Upper lobe of left lung (tissue), 6 donors: ENCODE data around the gene MOSMO. TPM values are rescaled to one million over a fixed set of nuclear protein-coding genes. Genes with fewer than 3 reads are reported as not detected.

Experiments used
- ATAC-seq, 2 donors: fragments of 200-7000 bp; cut with Tn5 transposase; one replicate each; pipeline ENCODE4 v1.9.1; 2022; ENCODE audit warnings: mild to moderate bottlenecking in 2 of 2, moderate library complexity in 2 of 2; ENCODE audit not compliant: low FRiP score in 2 of 2
- DNase-seq, 2 donors: peaks; one replicate each; pipeline ENCODE4 v3.0.0-alpha.2; 2019 to 2020
- H3K27ac ChIP-seq, 4 donors: fragments of 200-600 bp; sonication (generic); one replicate each; pipeline ENCODE4 v1.5.1; 2016 to 2019
- H3K27me3 ChIP-seq, 4 donors: fragments of 200-600 bp; sonication (generic); one replicate each; pipeline ENCODE4 v1.5.1; 2017 to 2019
- H3K36me3 ChIP-seq, 4 donors: fragments of 200-600 bp; sonication (generic); one replicate each; pipeline ENCODE4 v1.5.1; 2016 to 2019
- H3K4me1 ChIP-seq, 4 donors: fragments of 200-600 bp; sonication (generic); one replicate each; pipeline ENCODE4 v1.5.1; 2018 to 2019
- H3K4me3 ChIP-seq, 4 donors: fragments of 200-600 bp; sonication (generic); one replicate each; pipeline ENCODE4 v1.5.1; 2017 to 2019; ENCODE audit warnings: mild to moderate bottlenecking in 2 of 4, moderate library complexity in 1 of 4
- H3K9me3 ChIP-seq, 4 donors: fragments of 200-600 bp; sonication (generic); one replicate each; pipeline ENCODE4 v1.5.1; 2018 to 2019
- CTCF ChIP-seq, 6 experiments: fragments of 450-650 bp in 4 of 6; fragments of 200-600 bp in 2 of 6; sonication (generic) in 2 of 6; IDR thresholded peaks; one replicate each; pipeline ENCODE4 v1.5.1; 2016 to 2019; ENCODE audit warnings: antibody characterized with exemption in 6 of 6
- EP300 ChIP-seq, 4 donors: sonication (generic); formaldehyde crosslinking; IDR thresholded peaks; one replicate each; pipeline ENCODE4 v1.5.1; 2017; ENCODE audit warnings: antibody characterized with exemption in 4 of 4, control low read depth in 2 of 4
- POLR2A ChIP-seq, 4 donors: fragments of 450-650 bp; IDR thresholded peaks; one replicate each; pipeline ENCODE4 v1.5.1; 2016 to 2017; ENCODE audit warnings: antibody characterized with exemption in 4 of 4, mild to moderate bottlenecking in 2 of 4
- POLR2AphosphoS5 ChIP-seq, 2 donors: sonication (generic); formaldehyde crosslinking; IDR thresholded peaks; one replicate each; pipeline ENCODE4 v1.5.1; 2017; ENCODE audit warnings: antibody characterized with exemption in 2 of 2
- WGBS, 2 donors: methylation state at CpG; one replicate each; pipeline ENCODE4 v1.1.5; 2017 to 2018; 5-methylcytosine and 5-hydroxymethylcytosine counted together
- total RNA-seq, 6 donors: library from RNA; depleted of rRNA in 4 of 6; stranded (reverse); fragments of >200 nt in 4 of 6; gene quantifications; one replicate each; pipeline versions ENCODE4 v1.1.0 to v1.2.1, GENCODE V29; 2016 to 2021
- donor health status: DM: no; HTN: no; CAD: no; lungs with moderate emphysema.
- donor health status: DM: no; HTN: yes; CAD: no; lungs with severe emphysema.

MOSMO gene
- total RNA-seq, 6 donors from 2014 or later, result 10.8 to 24.6 (median 15.9) TPM

DNA sequence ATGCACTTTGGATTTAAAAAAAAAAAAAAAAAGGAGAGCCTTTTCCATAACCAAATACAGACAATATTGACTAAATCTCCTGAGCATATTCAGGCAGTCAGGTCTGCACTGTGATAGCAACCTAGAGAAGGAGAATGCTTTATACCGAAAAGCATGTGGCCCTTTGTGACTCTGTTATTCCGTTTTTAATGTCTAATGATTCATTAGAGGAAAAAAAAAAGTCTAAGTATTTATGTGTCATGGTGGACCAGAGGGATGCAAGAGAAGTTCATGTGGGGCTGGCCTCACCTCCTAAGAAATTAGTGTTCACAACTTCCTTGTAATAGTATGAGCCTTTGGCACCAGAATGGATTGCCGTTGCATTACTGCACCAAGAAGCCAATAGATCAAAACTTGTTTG is 73.1 kb downstream of the MOSMO start:
- WGBS, 2 donors, result 93 to 94% methylated on average over 3 of the region's 3 CpGs
- ATAC-seq (no peak), DNase-seq (no peak)
- H3K4me3 ChIP-seq, result no peak overlapping the region
- H3K9me3 ChIP-seq, result no peaks in the 10 kb centered on the region
- no peak overlapping the region for H3K27ac ChIP-seq
- H3K36me3 ChIP-seq, result peaks cover 0 to 18% (median 0%) of the 10 kb centered on the region in 4 donors
- no peaks in the 10 kb centered on the region for H3K4me1 ChIP-seq
- no peaks in the 10 kb centered on the region for H3K27me3 ChIP-seq
- TF ChIP-seq POLR2A (IDR thresholded peaks at IDR 0.05), result no peak
- TF ChIP-seq EP300 (IDR thresholded peaks at IDR 0.05), result no peak
- TF ChIP-seq CTCF (IDR thresholded peaks at IDR 0.05), result no peak

DNA sequence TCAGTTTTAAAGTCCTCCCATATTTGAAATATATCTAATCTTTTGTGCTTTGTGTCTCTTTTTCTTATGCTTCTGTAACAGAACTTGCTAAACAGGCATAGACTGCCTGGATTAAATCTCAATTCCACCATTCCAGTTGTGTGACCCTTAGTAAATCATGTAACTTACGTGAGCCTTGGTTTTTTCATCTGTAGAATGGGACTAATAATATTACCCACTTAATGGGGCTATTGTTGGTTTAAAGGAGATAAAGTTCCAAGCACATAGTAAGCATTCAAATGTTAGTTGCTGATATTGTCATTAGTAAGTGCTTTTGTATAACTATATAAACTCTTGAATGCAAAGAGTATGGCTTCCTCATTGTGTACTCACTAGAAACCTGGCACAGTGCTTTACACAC is 78.5 kb downstream of the MOSMO start:
- no peak overlapping the region for H3K27ac ChIP-seq
- H3K4me3 ChIP-seq, result no peak overlapping the region
- ATAC-seq, result no peak
- no peaks in the 10 kb centered on the region for H3K9me3 ChIP-seq
- WGBS, 2 donors, result 100% methylated on average over 1 of the region's 1 CpG
- TF ChIP-seq POLR2A (IDR thresholded peaks at IDR 0.05), result no peak
- no peak for TF ChIP-seq POLR2AphosphoS5 (IDR thresholded peaks at IDR 0.05)
- no peak for TF ChIP-seq CTCF (IDR thresholded peaks at IDR 0.05)
- no peak for TF ChIP-seq EP300 (IDR thresholded peaks at IDR 0.05)
- no peaks in the 10 kb centered on the region for H3K27me3 ChIP-seq
- H3K36me3 ChIP-seq, result peaks cover 0 to 3% (median 0%) of the 10 kb centered on the region in 4 donors
- DNase-seq, result no peak
- no peaks in the 10 kb centered on the region for H3K4me1 ChIP-seq

GRCh38 chr16:22088642-22089041 is 80.7 kb downstream of the MOSMO start:
- Histone ChIP-seq H3K27me3 (no peaks in the 10 kb centered on the region), H3K27ac (no peak overlapping the region), H3K9me3 (no peaks in the 10 kb centered on the region), H3K36me3 (peaks cover 0 to 3% (median 0%) of the 10 kb centered on the region in 4 donors), H3K4me1 (no peaks in the 10 kb centered on the region), H3K4me3 (no peak overlapping the region)
- TF ChIP-seq CTCF (IDR thresholded peaks at IDR 0.05) (no peak), EP300 (IDR thresholded peaks at IDR 0.05) (no peak), POLR2AphosphoS5 (IDR thresholded peaks at IDR 0.05) (no peak), POLR2A (IDR thresholded peaks at IDR 0.05) (no peak)
- ATAC-seq, result no peak
- DNase-seq, result no peak
- WGBS, 2 donors, result 85 to 96% methylated on average over 1 of the region's 1 CpG

DNA sequence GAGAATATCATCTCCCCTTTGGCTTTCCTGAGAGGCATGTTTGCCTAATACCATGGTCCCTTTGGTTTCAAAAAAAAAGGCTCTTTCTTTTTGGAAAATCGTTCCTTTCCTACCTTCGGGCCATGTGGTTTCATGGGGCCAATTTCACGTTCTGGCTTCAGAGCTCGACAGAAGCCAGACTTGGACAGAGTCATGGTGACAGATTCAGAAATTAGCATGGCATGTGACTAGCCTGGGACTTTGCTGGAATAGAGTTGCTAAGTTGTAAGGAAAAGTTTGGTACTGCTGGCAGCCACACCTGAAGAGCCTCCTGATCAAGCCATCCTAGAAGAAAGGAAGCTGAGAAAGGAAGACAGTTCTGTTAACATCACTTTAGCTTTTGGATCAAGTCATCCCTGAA is 82.0 kb downstream of the MOSMO start:
- WGBS, 2 donors, result 92 to 94% methylated on average over 4 of the region's 4 CpGs
- TF ChIP-seq POLR2AphosphoS5 (IDR thresholded peaks at IDR 0.05) (no peak), EP300 (IDR thresholded peaks at IDR 0.05) (no peak), CTCF (IDR thresholded peaks at IDR 0.05) (no peak), POLR2A (IDR thresholded peaks at IDR 0.05) (no peak)
- ATAC-seq, result no peak
- DNase-seq, result no peak
- H3K4me1 ChIP-seq, result no peaks in the 10 kb centered on the region
- no peak overlapping the region for H3K4me3 ChIP-seq
- no peak overlapping the region for H3K27ac ChIP-seq
- H3K9me3 ChIP-seq, result no peaks in the 10 kb centered on the region
- H3K36me3 ChIP-seq, result peaks cover 0 to 2% (median 0%) of the 10 kb centered on the region in 4 donors
- H3K27me3 ChIP-seq, result no peaks in the 10 kb centered on the region

GRCh38 chr16:22091721-22092120 is 83.8 kb downstream of the MOSMO start:
- no peak for ATAC-seq
- Histone ChIP-seq H3K27me3 (no peaks in the 10 kb centered on the region), H3K27ac (no peak overlapping the region), H3K4me3 (no peak overlapping the region), H3K4me1 (no peaks in the 10 kb centered on the region), H3K36me3 (no peaks in the 10 kb centered on the region), H3K9me3 (no peaks in the 10 kb centered on the region)
- WGBS, 2 donors, result 86 to 87% methylated on average over 3 of the region's 3 CpGs
- DNase-seq, result no peak
- TF ChIP-seq POLR2AphosphoS5 (IDR thresholded peaks at IDR 0.05), result no peak
- TF ChIP-seq EP300 (IDR thresholded peaks at IDR 0.05), result no peak
- TF ChIP-seq CTCF (IDR thresholded peaks at IDR 0.05), result no peak
- no peak for TF ChIP-seq POLR2A (IDR thresholded peaks at IDR 0.05)
